Spleen (tissue), 11 donors: ENCODE data around the gene SESTD1. TPM values are rescaled to one million over a fixed set of nuclear protein-coding genes. Genes with fewer than 3 reads are reported as not detected.

Experiments used
- DNase-seq: peaks from one replicate; pipeline ENCODE4 v3.0.0-alpha.2; 2020
- H3K27ac ChIP-seq, 8 donors: fragments of 200-600 bp; sonication (generic) in 7 of 8; 1 replicate in 4 of 8; 2 replicates in 4 of 8; pipeline versions ENCODE4 v1.5.0 to v1.8.0; 2016 to 2021; ENCODE audit warnings: inconsistent platforms in 4 of 8, mild to moderate bottlenecking in 4 of 8, moderate library complexity in 1 of 8
- H3K27me3 ChIP-seq, 7 donors: fragments of 200-600 bp; sonication (generic) in 6 of 7; replicated peaks in 1 of 7; 1 replicate in 4 of 7; 2 replicates in 3 of 7; pipeline versions ENCODE4 v1.5.0 to v1.8.0; 2016 to 2021; ENCODE audit warnings: inconsistent platforms in 3 of 7, mild to moderate bottlenecking in 1 of 7
- H3K36me3 ChIP-seq, 6 donors: fragments of 200-600 bp; sonication (generic) in 5 of 6; 1 replicate in 4 of 6; 2 replicates in 2 of 6; pipeline versions ENCODE4 v1.5.0 to v1.8.0; 2016 to 2021; ENCODE audit warnings: inconsistent platforms in 2 of 6
- H3K4me1 ChIP-seq, 6 donors: fragments of 200-600 bp; sonication (generic) in 5 of 6; 1 replicate in 3 of 6; 2 replicates in 3 of 6; pipeline versions ENCODE4 v1.5.0 to v1.8.0; 2016 to 2021; ENCODE audit warnings: inconsistent platforms in 3 of 6
- H3K4me3 ChIP-seq, 8 donors: fragments of 200-600 bp; sonication (generic) in 7 of 8; 1 replicate in 4 of 8; 2 replicates in 4 of 8; pipeline versions ENCODE4 v1.5.0 to v1.8.0; 2016 to 2021; ENCODE audit warnings: inconsistent platforms in 4 of 8, mild to moderate bottlenecking in 4 of 8, moderate library complexity in 2 of 8
- H3K9me3 ChIP-seq, 8 donors: fragments of 200-600 bp; sonication (generic) in 7 of 8; 1 replicate in 4 of 8; 2 replicates in 4 of 8; pipeline versions ENCODE4 v1.5.0 to v1.8.0; 2016 to 2021; ENCODE audit warnings: inconsistent platforms in 4 of 8
- CTCF ChIP-seq, 11 experiments: fragments of 200-600 bp in 7 of 11; fragments of 450-650 bp in 4 of 11; sonication (generic) in 4 of 11; IDR thresholded peaks in 8 of 11; conservative IDR thresholded peaks in 3 of 11; 1 replicate in 7 of 11; 2 replicates in 4 of 11; pipeline versions ENCODE4 v1.4.0 to v1.8.0; 2016 to 2021; ENCODE audit warnings: antibody characterized with exemption in 11 of 11, inconsistent platforms in 4 of 11, mild to moderate bottlenecking in 1 of 11
- POLR2A ChIP-seq, 3 donors: fragments of 450-650 bp; IDR thresholded peaks; one replicate each; pipeline ENCODE4 v1.5.1; 2017; ENCODE audit warnings: antibody characterized with exemption in 3 of 3, mild to moderate bottlenecking in 1 of 3
- POLR2AphosphoS5 ChIP-seq, 3 donors: sonication (generic); formaldehyde crosslinking; IDR thresholded peaks; one replicate each; pipeline ENCODE4 v1.5.1; 2017; ENCODE audit warnings: antibody characterized with exemption in 3 of 3
- WGBS, 5 donors: extraction: QIAGEN DNeasy Blood & Tissue Kit in 3 of 5; methylation state at CpG; one replicate each; pipeline versions ENCODE4 v1.1.5 to v1.1.7; 2013 to 2018; 5-methylcytosine and 5-hydroxymethylcytosine counted together
- intact Hi-C: fragments of 100-400 bp; cut with DNase I; formaldehyde crosslinking; loops from one replicate; pipeline ENCODE4 v1.15.0; 2023; ENCODE audit warnings: low total_unique reads
- polyA plus RNA-seq, 3 donors: library from polyadenylated mRNA; stranded (reverse); fragments of 200-250 nt; gene quantifications; one replicate each; pipeline ENCODE4 v1.2.1, GENCODE V29; 2013
- total RNA-seq, 7 donors: library from RNA; depleted of rRNA in 3 of 7; stranded (reverse); fragments of >200 nt in 3 of 7; fragmentation: NEBNext Ultra II Directional in 4 of 7; extraction: Animal tissue kit (Norgen Biotek cat#: 25700) in 4 of 7; gene quantifications; one replicate each; pipeline versions ENCODE4 v1.1.0 to v1.2.1, GENCODE V29; 2016 to 2021
- donor health status: healthy with polysubstance abuse.
- donor health status: DM: no; HTN: no; CAD: no; lungs with moderate emphysema.
- donor health status: DM: no; HTN: no; CAD: no.
- donor health status: Bipolar disorder and iron deficiency.
- donor health status: healthy.
- donor health status: DM: no; HTN: no; CAD: no.
- donor health status: DM: yes; HTN: yes; CAD: no.

The SESTD1 gene
- total and polyA plus RNA-seq, 10 donors, result 5.5 to 51.7 (median 24.1) TPM

GRCh38 chr2:179273461-179273962 is 8.9 kb upstream of the SESTD1 start:
- Histone ChIP-seq H3K4me3 (no peak overlapping the region), H3K27me3 (no peaks in the 10 kb centered on the region), H3K9me3 (no peaks in the 10 kb centered on the region), H3K4me1 (peaks cover 0 to 19% (median 4%) of the 10 kb centered on the region in 6 donors), H3K36me3 (no peaks in the 10 kb centered on the region), H3K27ac (no peak overlapping the region)
- TF ChIP-seq CTCF (IDR thresholded peaks at IDR 0.05 in 8 of 11, conservative IDR thresholded peaks at IDR 0.05 in 3 of 11), result no peak
- no peak for TF ChIP-seq POLR2A (IDR thresholded peaks at IDR 0.05)
- no peak for TF ChIP-seq POLR2AphosphoS5 (IDR thresholded peaks at IDR 0.05)
- DNase-seq, result no peak
- 86 to 90% (median 90%) methylated on average over 6 of the region's 6 CpGs for WGBS, 5 donors
- intact Hi-C loops, result no loop called here

GRCh38 chr2:179272406-179273192 is 8.0 kb upstream of the SESTD1 start:
- Histone ChIP-seq H3K27me3 (no peaks in the 10 kb centered on the region), H3K36me3 (no peaks in the 10 kb centered on the region), H3K4me1 (peaks cover 0 to 19% (median 8%) of the 10 kb centered on the region in 6 donors), H3K9me3 (no peaks in the 10 kb centered on the region), H3K4me3 (no peak overlapping the region), H3K27ac (no peak overlapping the region)
- no peak for TF ChIP-seq CTCF (IDR thresholded peaks at IDR 0.05 in 8 of 11, conservative IDR thresholded peaks at IDR 0.05 in 3 of 11)
- TF ChIP-seq POLR2AphosphoS5 (IDR thresholded peaks at IDR 0.05), result no peak
- TF ChIP-seq POLR2A (IDR thresholded peaks at IDR 0.05), result no peak
- 71 to 87% (median 81%) methylated on average over 5 of the region's 5 CpGs for WGBS, 5 donors
- DNase-seq, result no peak
- intact Hi-C loops, result no loop called here

- Histone ChIP-seq H3K4me1 (peaks cover 0 to 20% (median 8%) of the 10 kb centered on the region in 6 donors), H3K27me3 (no peaks in the 10 kb centered on the region), H3K9me3 (no peaks in the 10 kb centered on the region), H3K4me3 (no peak overlapping the region), H3K36me3 (no peaks in the 10 kb centered on the region), H3K27ac (no peak overlapping the region)
- no peak for TF ChIP-seq POLR2AphosphoS5 (IDR thresholded peaks at IDR 0.05)
- DNase-seq, result no peak
- intact Hi-C loops, result no loop called here
- WGBS, 5 donors, result 86 to 100% (median 96%) methylated on average over 2 of the region's 2 CpGs
Observed at GRCh38 chr2:179270689-179271088, 6.1 kb upstream of the SESTD1 start.

- peaks cover 0 to 20% (median 10%) of the 10 kb centered on the region in 6 donors for H3K4me1 ChIP-seq
- no peaks in the 10 kb centered on the region for H3K9me3 ChIP-seq
- TF ChIP-seq POLR2AphosphoS5 (IDR thresholded peaks at IDR 0.05) (no peak), CTCF (IDR thresholded peaks at IDR 0.05 in 8 of 11, conservative IDR thresholded peaks at IDR 0.05 in 3 of 11) (no peak), POLR2A (IDR thresholded peaks at IDR 0.05) (no peak)
- DNase-seq, result no peak
- peak overlapping the region in 2 of 8 donors; percentile 14 to 46 for H3K27ac ChIP-seq
- H3K4me3 ChIP-seq, result no peak overlapping the region
- no peaks in the 10 kb centered on the region for H3K27me3 ChIP-seq
- no peaks in the 10 kb centered on the region for H3K36me3 ChIP-seq
- 21 to 38% (median 31%) methylated on average over 1 of the region's 1 CpG for WGBS, 5 donors
- intact Hi-C loops, result no loop called here
Observed at GRCh38 chr2:179268277-179268925, 3.8 kb upstream of the SESTD1 start.
